Keratinocyte (primary cell): Measurements from ENCODE around the gene DLGAP1. TPM values are rescaled to one million over a fixed set of nuclear protein-coding genes. Genes with fewer than 3 reads are reported as not detected.

ENCODE experiments used
- DNase-seq: peaks from one replicate; pipeline ENCODE4 v3.0.0-alpha.2; 2011; ENCODE audit warnings: low read depth, missing footprints, low spot score
- FAIRE-seq: peaks from 2 replicates; lab custom pipeline; 2011; peaks lifted over from hg19 to GRCh38; lab: Jason Lieb, UNC
- H2AFZ ChIP-seq: 2 replicates; pipeline ENCODE4 v1.6.0; 2012; ENCODE audit warnings: low read length, control low read depth, inconsistent platforms; ENCODE audit not compliant: control insufficient read depth
- H3K27ac ChIP-seq: 2 replicates; pipeline ENCODE4 v1.5.1; 2011; ENCODE audit warnings: low read length; ENCODE audit not compliant: control insufficient read depth, insufficient read depth
- H3K27me3 ChIP-seq: 3 replicates; pipeline ENCODE4 v1.6.0; 2011; ENCODE audit warnings: low read length; ENCODE audit not compliant: control insufficient read depth, insufficient read depth; ENCODE audit errors: extremely low read depth
- H3K36me3 ChIP-seq, 2 experiments: 2 replicates in 1 of 2; 3 replicates in 1 of 2; pipeline ENCODE4 v1.5.1; 2011; ENCODE audit warnings: low read length in 2 of 2, mild to moderate bottlenecking in 1 of 2; ENCODE audit not compliant: control insufficient read depth in 2 of 2, insufficient read depth in 2 of 2; ENCODE audit errors: extremely low read depth in 1 of 2
- H3K4me1 ChIP-seq: 3 replicates; pipeline ENCODE4 v1.5.1; 2011; ENCODE audit warnings: low read length; ENCODE audit not compliant: control insufficient read depth, insufficient read depth; ENCODE audit errors: extremely low read depth
- H3K4me2 ChIP-seq: 3 replicates; pipeline ENCODE4 v1.6.0; 2011; ENCODE audit warnings: low read depth, low read length; ENCODE audit not compliant: control insufficient read depth, insufficient read depth; ENCODE audit errors: extremely low read depth
- H3K4me3 ChIP-seq, 3 experiments: fragments of 200-600 bp in 1 of 3; sonication (generic) in 1 of 3; 2 replicates in 2 of 3; 3 replicates in 1 of 3; pipeline ENCODE4 v1.5.1; 2011 to 2016; ENCODE audit warnings: low read length in 3 of 3, mild to moderate bottlenecking in 3 of 3, control low read depth in 2 of 3, inconsistent platforms in 1 of 3, low read depth in 1 of 3, mixed read lengths in 1 of 3, mixed run types in 1 of 3, moderate library complexity in 1 of 3; ENCODE audit not compliant: control insufficient read depth in 2 of 3, insufficient read depth in 2 of 3; ENCODE audit errors: extremely low read depth in 1 of 3
- H3K79me2 ChIP-seq: 2 replicates; pipeline ENCODE4 v1.6.0; 2012; ENCODE audit warnings: low read length; ENCODE audit not compliant: control insufficient read depth, insufficient read depth
- H3K9ac ChIP-seq: 3 replicates; pipeline ENCODE4 v1.6.0; 2011; ENCODE audit warnings: low read length; ENCODE audit not compliant: control insufficient read depth, insufficient read depth; ENCODE audit errors: extremely low read depth
- H3K9me1 ChIP-seq: 3 replicates; pipeline ENCODE4 v1.6.0; 2011; ENCODE audit warnings: low read length; ENCODE audit not compliant: control insufficient read depth, insufficient read depth; ENCODE audit errors: extremely low read depth
- H3K9me3 ChIP-seq: 2 replicates; pipeline ENCODE4 v1.5.1; 2012; ENCODE audit warnings: low read depth, low read length; ENCODE audit not compliant: control insufficient read depth
- H4K20me1 ChIP-seq: 3 replicates; pipeline ENCODE4 v1.6.0; 2011; ENCODE audit warnings: low read length; ENCODE audit not compliant: control insufficient read depth, insufficient read depth; ENCODE audit errors: extremely low read depth
- CTCF ChIP-seq, 3 experiments: IDR thresholded peaks in 1 of 3; conservative IDR thresholded peaks in 1 of 3; optimal IDR thresholded peaks in 1 of 3; 2 replicates in 2 of 3; 3 replicates in 1 of 3; pipeline versions ENCODE3 to v1.5.1; 2011; ENCODE audit warnings: low read length in 3 of 3, mild to moderate bottlenecking in 3 of 3, moderate library complexity in 2 of 3, control low read depth in 1 of 3, inconsistent platforms in 1 of 3; ENCODE audit not compliant: insufficient read depth in 2 of 3; ENCODE audit errors: extremely low read depth in 1 of 3
- EZH2 ChIP-seq: IDR thresholded peaks from one replicate; pipeline ENCODE4 v1.6.1; 2012; ENCODE audit warnings: inconsistent platforms, mild to moderate bottlenecking, low read length, moderate library complexity
- dilution Hi-C: fragments of 300-500 bp; cut with MboI; formaldehyde crosslinking; loops from one replicate; pipeline ENCODE4 v1.7.0; 2020; ENCODE audit warnings: low sequenced_read_pairs; ENCODE audit not compliant: extremely low pct_ligation_motif_present
- polyA plus RNA-seq, 5 experiments: library from polyadenylated mRNA; depleted of rRNA in 3 of 5; stranded (reverse) in 3 of 5; stranded (forward) in 1 of 5; unstranded in 1 of 5; fragments of >200 nt; gene quantifications; 1 replicate in 1 of 5; 2 replicates in 3 of 5; 3 replicates in 1 of 5; pipeline versions ENCODE4 v1.2.1 to v1.2.3, GENCODE V29; 2011 to 2012; ENCODE audit warnings: missing spikeins in 2 of 5, low read depth in 1 of 5, low replicate concordance in 1 of 5

Gene DLGAP1
- polyA plus RNA-seq, 1 donor (not counting 4 experiments of a cell fraction or from before 2014, with no cell fraction given) = not detected

GRCh38 chr18:4211111-4211837 lies 243.8 kb downstream of the DLGAP1 start:
- no peak overlapping the region for H3K4me2 ChIP-seq
- H2AFZ ChIP-seq = no peak overlapping the region
- no peaks in the 10 kb centered on the region for H3K4me1 ChIP-seq
- no peaks in the 10 kb centered on the region for H3K9me3 ChIP-seq
- no peak overlapping the region for H3K27ac ChIP-seq
- H3K9ac ChIP-seq = no peak overlapping the region
- dilution Hi-C loops = no loop called here
- no peaks in the 10 kb centered on the region for H3K36me3 ChIP-seq
- H3K79me2 ChIP-seq = no peaks in the 10 kb centered on the region
- FAIRE-seq (no peak), DNase-seq (no peak)
- H3K9me1 ChIP-seq = no peaks in the 10 kb centered on the region
- H3K4me3 ChIP-seq = no peak overlapping the region
- H4K20me1 ChIP-seq = no peaks in the 10 kb centered on the region
- TF ChIP-seq EZH2 = no peak
- no peak for TF ChIP-seq CTCF (optimal IDR thresholded peaks at IDR 0.05 in 1 of 3, IDR thresholded peaks at IDR 0.05 in 1 of 3, conservative IDR thresholded peaks at IDR 0.05 in 1 of 3; ENCODE audit: extremely low read depth in 1 of 3, insufficient read depth in 2 of 3, low read length in 3 of 3)
- H3K27me3 ChIP-seq = no peaks in the 10 kb centered on the region

- Histone ChIP-seq H3K4me1 (no peaks in the 10 kb centered on the region), H3K9me3 (peaks cover 3% of the 10 kb centered on the region), H3K4me3 (no peak overlapping the region), H3K9me1 (no peaks in the 10 kb centered on the region), H4K20me1 (no peaks in the 10 kb centered on the region), H3K4me2 (no peak overlapping the region), H3K27ac (no peak overlapping the region), H3K79me2 (no peaks in the 10 kb centered on the region), H2AFZ (no peak overlapping the region), H3K9ac (no peak overlapping the region), H3K27me3 (no peaks in the 10 kb centered on the region), H3K36me3 (no peaks in the 10 kb centered on the region)
- dilution Hi-C loops = no loop called here
- TF ChIP-seq CTCF (optimal IDR thresholded peaks at IDR 0.05 in 1 of 3, IDR thresholded peaks at IDR 0.05 in 1 of 3, conservative IDR thresholded peaks at IDR 0.05 in 1 of 3; ENCODE audit: extremely low read depth in 1 of 3, insufficient read depth in 2 of 3, low read length in 3 of 3) (no peak), EZH2 (no peak)
- no peak for FAIRE-seq
- DNase-seq = no peak
Observed at GRCh38 chr18:4208366-4208765, 246.7 kb downstream of the DLGAP1 start.
